Putamen (tissue), 1 donor: ENCODE results near the gene AFAP1.

ENCODE experiments used
- DNase-seq: peaks from one replicate; pipeline ENCODE4 v3.0.0-alpha.2; 2016; ENCODE audit warnings: low spot score

The AFAP1 gene

DNA sequence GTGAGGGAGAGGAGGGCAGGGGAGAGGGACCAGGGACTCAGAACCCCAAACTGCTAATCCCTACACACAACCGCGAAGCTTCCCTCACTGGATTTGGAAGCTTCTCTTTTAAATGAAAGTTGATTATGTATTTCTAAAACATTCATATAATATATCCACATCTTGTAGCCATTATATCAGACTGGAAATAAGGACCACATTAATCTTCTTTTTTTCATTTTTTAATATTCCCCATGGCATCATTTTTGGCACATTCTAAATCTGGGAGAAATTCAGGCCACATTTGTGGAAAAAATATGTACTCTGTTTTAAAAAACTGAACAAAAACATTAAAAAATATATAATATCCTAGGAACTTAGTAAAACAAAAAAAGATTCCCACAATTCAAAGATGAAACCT lies 97.8 kb downstream of the AFAP1 start:
- DNase-seq: no peak

DNA sequence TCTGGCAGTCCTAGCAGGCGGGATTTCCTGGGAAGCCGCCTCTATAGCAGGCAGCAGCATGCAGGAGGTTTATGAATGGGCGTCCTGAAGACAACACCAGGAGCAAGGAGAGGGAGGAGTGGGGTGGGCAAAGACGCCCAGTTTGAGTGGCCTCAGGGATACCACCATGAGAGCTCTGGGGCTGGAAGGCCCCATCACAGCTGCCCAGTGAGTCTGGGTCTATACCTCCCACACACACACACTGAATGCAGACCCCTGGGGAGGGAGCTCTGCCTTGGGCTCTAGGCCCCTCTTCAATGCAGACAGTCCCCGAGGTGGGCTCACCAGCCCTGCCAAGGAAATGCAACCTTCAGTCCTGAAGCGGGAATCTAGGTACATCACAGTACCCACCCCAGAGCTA lies 98.6 kb downstream of the AFAP1 start:
- DNase-seq: no peak

DNA sequence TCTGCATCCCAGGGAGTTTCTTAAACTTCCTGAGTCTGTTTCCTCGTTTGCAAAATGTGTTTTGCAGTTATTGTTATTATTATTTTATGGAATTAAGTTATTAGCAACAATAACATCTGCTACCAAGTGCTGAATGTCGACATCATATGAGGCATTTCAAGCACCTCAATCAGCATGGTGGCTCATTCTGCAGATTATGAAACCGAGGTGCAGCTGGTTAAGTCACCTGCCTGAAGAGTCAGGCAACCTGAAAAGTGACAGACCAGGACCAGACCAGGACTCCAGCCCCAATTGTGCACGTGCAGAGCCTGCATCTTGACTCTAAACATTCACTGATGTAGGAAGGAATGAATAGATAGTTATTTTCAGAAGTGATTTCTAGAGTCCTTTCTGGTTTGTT lies 99.8 kb downstream of the AFAP1 start:
- no peak for DNase-seq

DNA sequence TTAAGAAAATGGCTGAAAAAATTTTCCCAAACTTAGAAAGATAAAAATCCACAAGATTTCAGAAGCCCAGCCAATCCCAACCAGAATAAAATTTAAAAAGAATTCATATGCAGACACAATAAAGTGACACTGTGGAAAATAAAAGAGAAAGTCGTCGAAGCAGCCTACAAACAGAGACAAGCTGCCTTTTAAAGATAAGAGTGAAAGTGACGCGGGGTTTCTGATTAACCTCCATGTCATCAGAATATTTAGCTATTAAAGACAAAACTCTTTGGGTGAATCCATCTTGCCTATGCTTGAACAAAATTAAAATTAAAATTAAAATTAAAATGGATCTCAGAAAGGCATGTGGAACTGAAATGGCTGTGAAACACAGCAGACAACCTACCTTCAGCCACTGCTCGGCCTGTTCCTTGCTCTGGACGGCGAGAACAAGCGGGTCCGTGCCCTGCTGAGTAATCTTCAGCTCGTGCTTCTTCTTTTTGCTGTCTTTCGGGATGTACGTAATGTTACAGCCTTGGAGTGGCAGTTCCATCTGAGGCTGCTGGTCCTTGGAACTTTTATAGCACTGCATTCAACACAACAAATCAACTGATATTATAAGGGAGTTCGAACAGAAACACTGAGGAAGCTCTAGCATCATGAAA lies 101.4 kb downstream of the AFAP1 start:
- DNase-seq: no peak

DNA sequence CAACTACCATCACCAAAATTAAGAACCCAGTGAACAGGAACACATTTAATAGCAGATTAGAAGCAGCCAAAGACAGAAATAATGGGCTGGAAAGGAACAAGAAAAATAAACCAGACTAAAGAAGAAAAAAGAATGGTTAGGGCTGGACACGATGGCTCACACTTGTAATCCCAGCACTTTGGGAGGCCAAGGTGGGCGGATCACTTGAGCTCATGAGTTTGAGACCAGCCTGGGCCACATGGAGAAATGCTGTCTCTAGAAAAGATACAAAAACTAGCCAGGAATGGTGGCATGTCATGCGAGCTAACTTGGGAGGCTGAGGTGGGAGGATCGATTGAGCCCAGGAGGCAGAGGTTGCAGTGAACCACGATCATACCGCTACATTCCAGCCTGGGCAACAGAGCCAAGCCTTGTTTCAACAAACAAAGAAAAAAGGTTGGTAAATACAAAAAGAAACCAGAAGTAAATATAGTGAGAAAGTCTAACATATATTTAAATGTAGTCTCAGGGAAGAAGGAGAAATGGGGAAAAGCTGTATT lies 102.0 kb downstream of the AFAP1 start:
- DNase-seq: no peak

DNA sequence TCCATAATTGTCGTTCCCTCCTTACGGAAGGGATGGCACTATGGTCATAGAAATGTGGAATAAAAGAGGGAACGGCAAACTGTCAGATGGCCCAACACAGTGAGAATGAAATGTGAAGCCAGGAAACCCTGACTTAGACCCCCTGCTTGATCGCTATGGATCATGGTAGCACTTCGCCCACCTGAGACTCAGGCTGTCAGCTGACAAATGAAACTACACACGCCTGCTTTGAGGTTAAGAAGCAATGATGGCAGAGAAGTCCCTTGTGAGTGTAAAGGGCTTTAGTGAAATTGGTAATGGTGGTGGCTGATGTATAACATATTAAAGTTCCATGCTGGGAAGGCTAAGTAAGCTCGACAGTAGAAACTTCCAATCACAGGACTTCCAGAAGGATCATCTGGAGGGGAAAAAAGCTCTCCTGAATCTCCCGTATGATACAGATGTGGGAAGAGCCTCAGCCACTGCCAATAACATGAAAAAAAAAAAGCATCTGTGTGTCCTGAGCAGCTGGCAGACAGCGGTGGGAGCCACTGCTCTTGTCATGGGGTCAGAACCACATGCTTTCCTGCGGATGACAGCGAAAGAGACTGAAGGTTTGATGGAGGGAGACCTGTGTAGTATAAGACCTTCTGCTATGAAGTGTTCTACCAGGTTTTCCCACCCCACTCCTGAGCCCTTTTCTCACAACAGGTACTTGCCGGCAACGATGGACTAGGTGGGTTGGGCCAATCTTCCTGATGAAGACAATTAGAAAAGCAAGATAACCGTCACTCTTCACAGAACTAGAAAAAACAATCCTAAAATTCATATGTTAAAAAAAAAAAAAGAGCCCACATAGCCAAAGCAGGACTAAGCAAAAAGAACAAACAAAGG lies 107.6 kb downstream of the AFAP1 start:
- DNase-seq: no peak

DNA sequence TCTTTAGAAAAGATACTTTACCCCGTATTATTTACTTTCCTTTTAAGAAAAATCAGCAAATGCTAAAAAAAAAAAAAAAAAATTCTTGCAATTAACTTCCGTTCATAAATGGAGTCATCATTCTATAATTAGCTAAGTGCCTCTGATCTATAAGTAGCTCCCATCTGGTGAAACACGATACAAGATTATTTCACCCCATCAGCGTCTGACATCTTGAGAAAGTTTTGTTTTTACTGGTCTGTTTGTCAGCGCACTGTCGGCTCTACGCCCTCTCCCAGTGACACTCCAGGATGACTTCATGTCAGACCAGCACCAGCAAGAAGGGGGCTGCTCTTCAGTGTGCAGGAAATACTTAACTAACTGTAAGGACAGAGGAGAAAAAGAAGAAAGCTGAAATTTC lies 108.3 kb downstream of the AFAP1 start:
- DNase-seq: no peak

DNA sequence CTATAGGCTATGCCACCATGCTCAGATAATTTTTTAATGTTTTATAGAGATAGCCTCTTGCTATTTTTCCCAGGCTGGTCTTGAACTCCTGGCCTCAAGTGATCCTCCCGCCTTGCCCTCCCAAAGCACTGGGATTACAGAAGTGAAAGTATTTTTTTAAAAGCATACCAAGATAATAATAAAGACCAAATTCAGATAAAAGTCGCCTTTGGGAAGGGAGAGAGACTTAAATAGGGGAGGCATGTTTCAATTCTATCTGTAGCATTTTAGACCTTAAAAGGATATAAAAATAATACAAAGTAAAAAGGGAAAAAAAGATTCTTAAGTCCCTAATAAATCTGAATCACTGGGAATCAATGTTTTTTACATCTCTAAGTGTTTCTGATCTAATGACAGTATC lies 108.9 kb downstream of the AFAP1 start:
- DNase-seq: no peak

DNA sequence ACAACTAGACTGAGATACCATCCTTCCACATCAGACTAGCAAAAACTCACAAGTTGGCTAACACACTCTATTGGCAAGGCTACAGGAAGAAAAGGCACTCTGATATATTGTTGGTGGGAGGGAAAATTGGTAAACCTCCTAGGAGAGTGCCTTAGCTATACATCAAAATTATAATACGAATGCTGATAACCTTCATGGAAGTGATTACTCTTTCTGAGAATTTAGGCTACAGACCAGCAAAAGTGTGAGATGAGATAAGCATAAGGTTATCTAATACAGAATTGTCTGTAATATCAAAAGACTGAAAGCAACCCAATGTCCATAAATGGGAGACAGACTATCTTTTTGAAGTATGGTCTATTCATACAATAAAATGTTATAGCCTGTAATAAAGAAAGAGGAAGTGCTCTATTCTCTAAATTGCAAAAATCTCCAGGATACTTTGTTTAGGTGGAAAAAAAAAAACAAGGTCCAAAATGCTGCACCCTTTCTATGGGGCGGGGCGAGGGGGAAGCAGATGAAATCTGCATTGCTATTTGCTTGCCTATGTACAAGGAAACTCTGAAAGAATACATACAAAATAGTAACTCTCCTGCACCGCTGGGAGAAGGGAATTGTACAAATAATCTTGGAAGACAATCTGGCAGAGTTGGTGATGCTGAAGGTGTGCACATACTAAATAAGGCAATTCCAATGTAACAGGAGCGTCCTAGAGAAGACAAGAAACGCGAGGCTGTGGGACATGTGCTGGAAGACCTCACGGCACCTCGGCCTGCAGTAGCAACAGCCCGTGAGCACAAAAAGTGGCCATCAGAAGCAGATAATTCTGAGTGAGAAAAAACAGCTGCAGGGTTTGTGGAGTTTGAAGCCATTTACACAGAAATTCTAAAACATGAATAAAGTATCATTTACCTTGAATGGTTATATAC lies 109.7 kb downstream of the AFAP1 start:
- DNase-seq: no peak

DNA sequence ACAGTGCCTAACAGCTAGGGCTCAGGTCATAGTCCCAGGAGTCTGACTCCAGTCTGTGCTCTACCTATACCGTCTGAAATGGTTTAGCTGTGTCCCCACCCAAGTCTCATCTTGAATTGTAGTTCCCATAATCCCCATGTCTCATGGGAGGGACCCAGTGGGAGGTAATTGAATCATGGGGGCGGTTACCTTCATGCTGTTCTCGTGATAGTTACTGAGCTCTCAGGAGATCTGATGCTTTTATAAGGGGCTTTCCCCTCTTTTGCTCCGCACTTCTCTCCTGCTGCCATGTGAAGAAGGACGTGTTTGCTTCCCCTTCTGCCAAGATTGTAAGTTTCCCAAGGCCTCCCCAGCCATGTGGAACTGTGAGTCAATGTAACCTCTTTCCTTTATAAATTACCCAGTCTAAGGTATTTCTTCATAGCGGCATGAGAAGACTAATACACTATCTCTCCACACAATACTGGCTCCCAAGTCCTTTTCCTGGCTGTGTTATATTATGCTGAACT lies 110.8 kb downstream of the AFAP1 start:
- no peak for DNase-seq

DNA sequence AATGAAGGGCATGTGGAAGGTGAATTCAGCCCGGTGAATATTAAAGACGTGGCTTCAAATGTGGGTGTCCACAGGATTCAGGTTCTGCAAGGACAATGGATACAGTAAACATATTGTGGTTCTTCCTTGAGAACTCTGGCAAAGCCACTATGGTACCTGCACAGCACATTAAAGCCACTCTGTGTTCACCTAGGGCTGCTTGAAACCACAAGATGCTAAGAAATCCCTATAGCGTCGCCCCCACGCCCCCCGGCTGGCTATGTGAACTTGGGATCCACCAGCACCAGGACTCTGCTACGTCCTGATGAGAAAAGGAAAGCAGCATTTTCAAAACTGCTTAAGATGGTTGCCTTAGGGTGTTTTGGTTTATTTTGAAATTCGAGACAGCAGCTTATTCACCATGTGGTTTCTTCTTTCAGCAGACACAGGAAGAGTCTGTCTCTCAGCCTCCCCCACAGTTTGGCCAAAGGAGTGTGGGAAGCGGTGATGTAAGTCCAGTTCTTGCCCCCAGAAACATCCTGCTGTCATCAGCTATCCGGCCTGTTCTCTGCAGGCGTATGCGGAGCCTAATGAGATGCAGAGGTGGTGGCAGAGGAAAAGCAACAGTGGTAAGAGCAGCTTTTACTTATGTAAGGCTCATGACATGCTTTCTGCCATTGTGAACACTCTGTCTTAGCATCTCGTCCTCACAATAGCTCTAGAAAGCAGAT lies 111.5 kb downstream of the AFAP1 start:
- peak; percentile 34 for DNase-seq

DNA sequence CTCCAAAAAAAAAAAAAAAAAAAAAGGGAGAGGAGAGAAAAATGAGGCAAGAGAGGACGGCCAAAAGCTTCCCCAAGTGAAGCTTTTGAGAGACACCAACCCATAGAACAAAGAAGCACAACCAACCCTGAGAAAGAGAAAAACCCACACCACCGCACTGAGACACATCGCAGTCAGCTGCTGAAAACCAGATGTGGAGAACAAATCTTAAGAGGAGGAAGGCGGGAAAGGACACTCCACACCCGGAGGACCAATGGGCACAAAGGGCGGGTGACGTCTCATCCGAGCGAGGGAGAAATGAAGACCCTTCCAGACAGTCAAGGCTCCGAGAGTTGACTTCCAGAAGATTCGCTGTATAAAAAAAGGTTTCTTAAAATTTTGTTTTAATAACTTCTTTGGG lies 112.1 kb downstream of the AFAP1 start:
- no peak for DNase-seq

DNA sequence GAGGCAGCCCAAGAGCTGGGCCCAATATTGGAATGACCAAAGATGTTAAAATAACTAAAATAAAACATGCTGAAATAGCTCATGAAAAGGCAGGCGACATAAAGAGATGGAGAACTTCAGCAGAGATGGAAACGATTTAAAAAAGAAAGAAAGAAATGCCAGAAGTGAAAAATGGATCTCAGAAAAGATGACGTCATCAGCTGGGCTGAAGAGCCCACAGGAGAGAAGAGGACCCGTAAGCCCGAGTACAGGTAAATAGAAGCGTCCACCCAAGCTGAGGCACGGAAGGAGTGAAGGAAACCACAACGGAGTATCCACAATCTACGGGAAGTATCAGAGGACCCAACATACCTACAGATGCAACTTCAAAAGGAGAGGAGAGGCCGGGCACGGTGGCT lies 112.8 kb downstream of the AFAP1 start:
- no peak for DNase-seq

DNA sequence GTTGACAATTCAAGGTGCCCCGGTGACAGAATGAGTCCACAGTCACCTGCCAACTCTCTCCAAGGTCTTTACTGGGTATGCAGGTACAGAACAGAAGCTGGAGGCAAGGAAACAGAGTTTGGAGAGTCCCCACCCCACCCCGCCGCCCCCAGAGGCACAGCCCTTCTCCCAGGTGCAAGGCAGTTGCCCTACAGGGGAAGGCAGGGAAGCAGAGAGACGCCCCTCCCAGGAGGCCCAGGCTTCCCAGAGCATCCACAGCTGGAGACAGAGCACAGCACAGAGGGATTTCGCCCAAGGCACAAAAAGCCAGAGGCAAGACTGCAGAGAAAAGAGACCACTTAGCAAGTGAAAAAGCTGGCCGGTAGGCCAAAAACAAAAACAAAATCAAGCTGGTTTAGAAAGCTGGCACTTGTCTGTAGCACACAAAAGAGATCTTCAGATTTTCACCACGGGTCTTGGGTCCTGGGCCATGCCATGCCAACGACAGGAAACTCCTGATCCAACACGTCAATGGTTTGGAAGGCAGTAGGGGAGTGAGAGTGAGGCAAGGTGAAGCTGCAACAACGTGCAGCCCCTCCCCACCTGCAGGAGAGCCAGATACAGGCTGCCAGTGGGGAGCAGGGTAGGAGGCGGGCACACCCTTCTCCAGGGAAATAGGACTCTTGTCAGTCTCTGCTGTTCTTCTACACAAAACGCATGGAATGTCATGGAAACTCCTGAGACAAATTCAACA lies 113.3 kb downstream of the AFAP1 start:
- no peak for DNase-seq

DNA sequence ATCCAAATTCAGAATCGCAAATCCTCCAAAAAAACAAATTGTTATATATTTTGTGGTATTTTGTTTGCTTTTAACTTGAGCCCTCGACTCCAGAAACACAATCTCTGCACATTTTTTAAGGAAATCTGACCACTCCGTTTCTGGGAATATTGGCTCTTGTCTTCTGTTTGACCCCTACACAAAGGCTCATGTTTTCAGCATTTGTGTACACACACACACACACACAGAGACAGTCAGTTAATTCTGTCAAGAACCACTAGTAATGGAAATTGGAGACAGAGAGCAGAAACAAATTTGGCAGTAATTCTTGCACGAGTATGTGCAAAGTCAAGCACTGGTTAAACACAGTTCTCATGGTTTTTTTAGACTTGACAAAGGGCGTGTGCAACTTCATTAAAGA lies 115.4 kb downstream of the AFAP1 start:
- no peak for DNase-seq

DNA sequence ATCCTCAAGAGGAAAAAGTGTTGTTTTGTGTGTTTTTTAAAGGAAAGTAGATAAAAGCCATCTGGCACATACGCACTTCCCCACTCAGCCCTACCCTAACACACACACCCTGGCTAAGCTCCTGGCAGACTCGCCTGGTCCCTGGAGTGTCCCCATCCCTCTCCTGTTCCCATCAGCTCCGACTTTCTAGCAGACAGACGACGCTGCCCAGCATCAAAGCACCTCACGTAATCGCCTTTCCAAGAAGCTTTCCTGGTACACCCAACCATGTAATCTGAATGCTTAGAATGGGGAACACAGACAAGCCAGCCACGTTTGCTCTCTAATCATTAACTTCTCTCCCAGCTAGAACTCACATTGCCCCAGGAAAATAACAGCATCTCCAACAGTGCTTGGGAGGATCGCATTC lies 116.2 kb downstream of the AFAP1 start:
- no peak for DNase-seq

DNA sequence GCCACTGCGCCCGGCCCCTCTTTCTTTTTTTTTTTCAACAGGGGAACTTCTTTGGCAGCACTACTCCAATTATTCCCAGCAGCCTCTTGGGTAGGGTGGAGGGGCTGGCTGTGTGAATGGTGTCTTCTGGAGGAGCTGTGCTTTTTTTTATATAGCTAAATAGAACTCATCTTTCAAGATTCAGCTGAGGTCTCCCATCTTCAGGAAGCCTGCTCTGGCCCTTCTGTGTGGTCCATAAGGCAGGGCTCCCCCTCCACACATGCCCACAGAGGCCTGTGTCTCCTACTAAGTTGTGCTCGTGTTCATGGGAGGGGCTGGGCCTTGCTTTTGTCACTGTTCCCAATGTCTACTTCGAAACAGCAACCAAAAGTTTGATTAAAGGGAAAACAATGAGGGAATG lies 116.8 kb downstream of the AFAP1 start:
- DNase-seq: no peak

DNA sequence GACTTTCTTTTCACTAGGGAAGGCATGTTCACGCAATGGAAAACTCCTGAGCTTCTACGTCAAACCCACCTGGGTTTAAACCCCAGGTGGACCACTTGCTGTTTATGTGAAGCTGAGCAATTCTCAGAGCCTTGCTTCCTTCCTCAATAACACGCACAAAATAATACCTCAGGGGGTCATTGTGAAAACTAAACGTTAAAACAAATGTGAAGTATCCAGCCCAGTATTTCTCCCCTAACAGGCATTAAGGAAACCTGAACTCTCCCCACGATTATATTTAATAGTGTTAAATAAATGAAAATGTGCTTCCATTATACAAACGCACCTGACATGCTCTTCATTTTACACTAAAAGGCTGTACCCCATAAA lies 117.5 kb downstream of the AFAP1 start:
- no peak for DNase-seq

DNA sequence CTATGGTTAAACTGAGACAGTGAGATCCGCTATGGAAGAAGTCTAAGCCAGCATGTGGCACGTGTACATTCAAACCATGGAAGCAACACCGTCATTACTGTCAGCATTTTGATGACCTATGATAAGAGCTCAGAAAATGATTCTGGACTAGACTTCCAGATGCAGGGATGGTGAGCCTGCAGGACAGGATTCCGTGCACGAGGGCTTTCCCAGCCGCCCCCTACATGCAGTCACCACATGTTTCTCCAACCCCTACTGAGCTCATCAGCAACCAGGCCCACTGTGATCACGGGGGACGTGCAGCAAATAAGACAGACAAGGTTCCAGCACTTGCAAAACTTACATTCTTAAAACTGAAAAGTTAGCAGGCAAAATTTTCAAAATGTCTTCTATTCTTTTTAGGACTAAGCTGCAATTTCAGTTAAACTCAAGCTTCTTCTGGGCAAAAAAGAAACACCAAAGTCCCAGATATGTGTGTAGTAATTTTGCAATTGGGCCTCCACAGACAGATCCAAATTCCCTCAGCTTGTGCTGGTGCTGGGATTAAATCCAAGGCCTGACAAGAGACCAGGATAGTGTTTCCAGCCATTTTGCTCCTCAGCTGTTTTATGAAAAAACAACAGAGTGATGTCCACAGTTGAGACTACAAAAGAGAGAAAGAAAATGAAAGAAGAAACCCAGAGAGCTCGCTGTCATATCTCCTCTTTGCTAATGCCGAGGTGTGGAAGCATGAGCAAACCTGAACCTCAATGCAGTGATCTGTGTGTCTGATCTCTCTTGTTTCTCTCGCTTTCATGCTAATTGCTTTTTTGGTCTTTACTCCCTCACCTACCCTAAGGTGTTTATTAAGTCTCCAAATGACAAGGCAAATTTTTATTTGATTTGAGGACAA lies 118.2 kb downstream of the AFAP1 start:
- DNase-seq: no peak
